Mesodermal cell (in vitro differentiated cells): ENCODE measurements around the gene TIMM10B.

Experiments
- H3K27ac ChIP-seq: 2 replicates; pipeline ENCODE4 v1.7.0; 2013; ENCODE audit warnings: mild to moderate bottlenecking, low read depth, low read length, moderate library complexity; ENCODE audit not compliant: severe bottlenecking
- H3K36me3 ChIP-seq: 2 replicates; pipeline ENCODE4 v1.7.1; 2013; ENCODE audit warnings: mild to moderate bottlenecking, low read length, moderate library complexity; ENCODE audit not compliant: control insufficient read depth, insufficient read depth
- H3K4me1 ChIP-seq: one replicate; pipeline ENCODE4 v1.7.1; 2013; ENCODE audit warnings: mild to moderate bottlenecking, low read length; ENCODE audit not compliant: insufficient read depth, control insufficient read depth, poor library complexity, severe bottlenecking
- H3K4me3 ChIP-seq: 2 replicates; pipeline ENCODE4 v1.7.0; 2013; ENCODE audit warnings: low read length, control low read depth, mild to moderate bottlenecking; ENCODE audit not compliant: insufficient read depth, poor library complexity, severe bottlenecking; ENCODE audit errors: extremely low read depth
- H3K9me3 ChIP-seq: 2 replicates; pipeline ENCODE4 v1.7.1; 2013; ENCODE audit warnings: mild to moderate bottlenecking, low read length, moderate library complexity; ENCODE audit not compliant: control insufficient read depth
- WGBS, 2 experiments: methylation state at CpG; one replicate each; pipeline ENCODE4 v1.1.5; 2013; ENCODE audit warnings: missing lambda C conversion rate in 2 of 2; ENCODE audit not compliant: insufficient coverage in 2 of 2; 5-methylcytosine and 5-hydroxymethylcytosine counted together

Gene TIMM10B

DNA sequence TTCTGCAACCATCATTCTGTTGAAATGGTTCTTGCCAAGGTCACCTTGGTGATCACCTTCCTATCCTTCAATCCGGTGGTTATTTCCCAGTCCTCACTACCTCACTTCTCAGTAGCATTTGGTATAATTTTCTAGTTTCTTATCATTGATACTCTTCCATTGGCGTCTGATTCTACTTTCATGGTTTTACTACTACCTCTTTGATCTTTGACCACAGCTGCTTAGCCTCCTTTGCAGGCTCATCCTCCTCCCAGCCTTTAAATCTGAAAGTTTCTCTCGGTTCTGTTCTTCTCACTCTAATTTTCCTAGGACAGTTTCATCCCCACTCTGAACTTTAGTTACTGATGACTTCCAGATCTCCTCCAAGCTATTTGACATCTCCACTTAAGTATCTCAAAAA is 5.0 kb downstream of the TIMM10B start:
- peaks cover 82% of the 10 kb centered on the region for H3K36me3 ChIP-seq
- H3K27ac ChIP-seq = no peak overlapping the region

DNA sequence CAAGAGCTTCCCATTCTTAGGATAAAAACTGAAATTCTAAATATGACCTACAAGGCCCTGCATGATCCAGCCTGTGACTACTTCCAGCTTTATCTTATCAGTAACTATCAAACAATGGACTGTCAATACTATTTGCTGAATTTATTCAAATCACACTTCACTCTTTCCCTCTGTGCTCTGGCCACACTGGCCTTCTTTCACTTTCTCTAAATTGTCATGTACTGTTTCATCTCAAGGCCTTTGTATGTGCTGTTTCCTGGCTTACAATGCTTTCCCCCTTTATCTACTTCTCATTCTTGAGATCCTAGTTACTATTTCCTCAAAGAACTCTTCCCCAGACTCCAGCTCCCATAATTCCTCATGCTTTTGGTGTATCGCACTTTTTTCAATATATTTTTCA is 5.6 kb downstream of the TIMM10B start:
- Histone ChIP-seq H3K36me3 (peaks cover 87% of the 10 kb centered on the region), H3K4me1 (peaks cover 10% of the 10 kb centered on the region), H3K27ac (no peak overlapping the region), H3K9me3 (no peaks in the 10 kb centered on the region), H3K4me3 (no peak overlapping the region)
- WGBS, 2 experiments = no CpG with 5 or more reads among the region's 1 CpG

More for the DNA sequence above, 5.0 kb downstream of the TIMM10B start:
- 97 to 98% methylated on average over 3 of the region's 3 CpGs for WGBS, 2 experiments
- H3K4me1 ChIP-seq = peaks cover 10% of the 10 kb centered on the region
- H3K9me3 ChIP-seq = no peaks in the 10 kb centered on the region
- H3K4me3 ChIP-seq = no peak overlapping the region

DNA sequence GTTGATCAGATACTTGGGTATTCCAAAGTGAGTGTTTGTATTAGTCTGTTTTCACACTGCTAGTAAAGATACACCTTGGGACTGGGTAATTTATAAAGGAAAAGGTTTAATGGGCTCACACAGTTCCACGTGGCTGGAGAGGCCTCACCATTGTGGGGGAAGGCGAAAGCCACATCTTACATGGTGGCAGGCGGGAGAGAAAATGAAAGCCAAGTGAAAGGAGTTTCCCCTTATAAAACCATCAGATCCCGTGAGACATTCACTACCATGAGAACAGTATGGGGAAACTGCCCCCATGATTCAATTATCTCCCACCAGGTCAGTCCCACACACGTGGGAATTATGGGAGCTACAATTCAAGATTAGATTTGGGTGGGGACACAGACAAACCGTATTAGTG is 7.0 kb downstream of the TIMM10B start:
- Histone ChIP-seq H3K9me3 (no peaks in the 10 kb centered on the region), H3K4me3 (no peak overlapping the region), H3K4me1 (no peaks in the 10 kb centered on the region), H3K36me3 (peaks cover 84% of the 10 kb centered on the region), H3K27ac (no peak overlapping the region)
- 88 to 100% methylated on average over 5 to 6 of the region's 6 CpGs for WGBS, 2 experiments

DNA sequence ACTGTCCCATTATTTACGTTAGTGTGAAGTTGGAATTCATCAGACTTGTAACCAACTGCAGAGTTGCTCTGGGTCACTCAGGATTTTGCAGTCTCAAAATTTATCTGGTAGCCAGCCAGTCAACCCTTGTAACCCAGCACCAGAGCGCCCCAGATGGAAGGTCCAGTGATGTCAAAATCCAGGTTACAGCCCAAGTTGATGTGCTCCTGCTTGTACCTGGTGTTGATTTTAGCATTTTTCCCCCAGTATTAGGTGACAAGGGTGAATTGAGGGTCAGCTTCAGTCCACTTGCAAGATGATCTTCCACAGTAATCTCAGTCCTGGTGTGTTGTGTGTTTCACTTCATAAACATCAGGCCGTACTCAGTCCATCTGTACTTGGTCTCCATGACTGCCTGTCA is 7.5 kb downstream of the TIMM10B start:
- Histone ChIP-seq H3K4me3 (no peak overlapping the region), H3K4me1 (no peaks in the 10 kb centered on the region), H3K36me3 (peaks cover 83% of the 10 kb centered on the region), H3K9me3 (no peaks in the 10 kb centered on the region), H3K27ac (no peak overlapping the region)
- 93 to 100% methylated on average over 3 of the region's 3 CpGs for WGBS, 2 experiments

DNA sequence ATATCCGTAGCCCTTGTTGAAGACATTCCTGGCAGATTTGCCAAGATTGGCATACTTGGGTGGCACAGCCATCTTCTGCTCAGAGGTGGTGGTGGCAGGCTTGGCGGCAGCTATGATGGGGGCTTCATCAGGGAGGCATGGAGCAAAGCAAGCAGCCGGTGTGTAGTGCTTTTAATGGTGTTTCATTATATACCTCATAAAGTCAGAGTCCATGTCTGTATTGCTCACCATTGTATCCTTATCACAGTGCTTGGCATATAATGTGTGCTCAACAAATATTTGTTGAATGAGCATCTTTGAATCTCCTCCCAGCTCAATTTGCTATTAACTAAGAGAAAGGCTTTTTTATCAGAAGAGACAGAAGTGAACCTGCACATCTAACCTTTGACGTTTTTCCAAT is 8.0 kb downstream of the TIMM10B start:
- H3K4me3 ChIP-seq = no peak overlapping the region
- H3K4me1 ChIP-seq = no peaks in the 10 kb centered on the region
- 89 to 95% methylated on average over 2 of the region's 4 CpGs for WGBS, 2 experiments
- no peaks in the 10 kb centered on the region for H3K9me3 ChIP-seq
- no peak overlapping the region for H3K27ac ChIP-seq
- H3K36me3 ChIP-seq = peaks cover 85% of the 10 kb centered on the region

DNA sequence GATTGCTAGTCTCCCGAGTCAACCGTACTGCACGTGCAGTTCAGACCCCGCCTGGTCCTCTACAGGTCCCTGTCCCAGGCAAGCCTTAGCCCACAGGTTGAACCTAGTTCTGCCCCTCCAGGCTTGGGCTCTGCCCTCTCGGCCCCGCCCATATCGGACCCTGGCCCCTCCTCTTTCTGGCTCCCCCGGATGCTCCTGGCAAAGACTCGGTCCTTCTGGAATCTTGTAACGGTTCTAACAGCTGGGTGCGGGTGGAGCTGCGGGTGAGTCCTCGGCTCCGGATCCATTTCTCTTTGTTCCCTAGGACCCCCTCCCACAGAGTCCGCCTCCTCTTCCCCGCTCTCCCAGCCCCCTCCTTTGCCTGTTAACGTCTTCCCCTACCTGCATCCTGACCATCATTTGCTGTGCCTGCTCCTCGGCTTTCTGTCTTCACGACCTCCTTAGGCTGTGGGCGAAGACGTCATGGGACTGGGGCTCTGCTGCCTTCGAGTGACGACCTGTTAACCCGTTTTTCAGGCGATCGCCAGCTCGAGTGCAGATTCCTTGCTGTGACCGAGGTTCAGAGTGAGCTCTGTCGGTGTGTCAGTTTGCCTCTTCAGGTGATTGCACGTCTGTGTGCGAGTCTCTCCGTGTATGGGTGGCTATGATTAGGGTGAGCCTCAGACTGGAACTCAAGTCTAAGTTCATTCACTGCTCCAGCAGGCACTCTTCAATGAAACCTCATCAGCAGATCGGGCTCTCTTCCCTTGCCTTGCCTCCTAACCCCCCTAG is 16.0 kb downstream of the TIMM10B start, which contains the start of gene DNHD1:
Gene DNHD1, plus strand, starts transcription at position 212 of the 771 bp plus-strand sequence. CDS start 936 bp downstream, outside the sequence.
- no peaks in the 10 kb centered on the region for H3K9me3 ChIP-seq
- H3K27ac ChIP-seq = no peak within 1 kb of the TSS
- 80 to 82% methylated on average over 27 to 29 of the region's 33 CpGs for WGBS, 2 experiments
- no peak within 1 kb of the TSS for H3K4me3 ChIP-seq
- peaks cover 3% of the 10 kb centered on the region for H3K4me1 ChIP-seq
- H3K36me3 ChIP-seq = peaks cover 67% of the 10 kb centered on the region

DNA sequence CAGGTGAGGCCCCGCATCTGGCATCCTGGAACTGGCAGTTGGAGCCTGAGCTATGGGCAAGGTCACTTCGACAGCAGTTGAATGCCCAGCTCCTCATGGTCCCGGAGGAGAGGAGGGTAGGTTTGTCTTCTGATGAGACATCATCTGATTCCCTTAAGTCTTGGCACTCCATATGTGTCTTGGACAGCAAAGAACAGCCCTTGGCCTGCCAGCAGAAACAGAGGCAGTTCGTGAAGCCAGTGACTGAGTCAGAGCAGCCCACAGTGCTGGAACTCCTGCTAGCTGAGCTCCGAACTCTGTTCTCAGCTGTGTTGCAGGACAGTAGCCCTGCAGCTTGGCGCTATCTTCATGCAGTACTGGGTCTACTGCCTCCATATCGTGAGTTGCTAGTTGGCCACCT is 16.8 kb downstream of the TIMM10B start:
- H3K4me3 ChIP-seq = no peak overlapping the region
- WGBS, 2 experiments = 82 to 91% methylated on average over 6 of the region's 7 CpGs
- no peaks in the 10 kb centered on the region for H3K9me3 ChIP-seq
- peaks cover 67% of the 10 kb centered on the region for H3K36me3 ChIP-seq
- no peak overlapping the region for H3K27ac ChIP-seq
- H3K4me1 ChIP-seq = peaks cover 3% of the 10 kb centered on the region

DNA sequence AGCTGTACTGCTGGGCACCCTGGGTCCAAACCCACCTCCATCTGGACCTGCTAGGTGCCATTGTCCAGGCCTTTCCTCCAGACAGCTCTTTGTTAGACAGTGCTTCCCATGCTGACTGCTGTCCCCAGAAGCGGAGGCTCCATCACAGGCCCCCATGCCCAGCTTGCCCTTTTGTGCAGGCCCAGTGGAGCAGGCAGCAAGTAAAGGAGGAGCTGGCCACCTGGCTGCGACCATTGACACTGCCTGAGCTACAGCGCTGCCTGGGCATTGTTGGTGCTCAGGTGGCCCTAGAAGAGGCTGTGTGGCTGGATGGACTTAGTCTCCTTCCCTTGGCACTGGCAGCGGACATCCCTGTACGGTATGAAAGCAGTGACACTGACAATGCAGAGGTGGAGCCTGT is 17.2 kb downstream of the TIMM10B start:
- H3K4me3 ChIP-seq = no peak overlapping the region
- 97% methylated on average over 5 of the region's 5 CpGs for WGBS, 2 experiments
- no peaks in the 10 kb centered on the region for H3K9me3 ChIP-seq
- peaks cover 65% of the 10 kb centered on the region for H3K36me3 ChIP-seq
- H3K27ac ChIP-seq = no peak overlapping the region
- peaks cover 3% of the 10 kb centered on the region for H3K4me1 ChIP-seq

DNA sequence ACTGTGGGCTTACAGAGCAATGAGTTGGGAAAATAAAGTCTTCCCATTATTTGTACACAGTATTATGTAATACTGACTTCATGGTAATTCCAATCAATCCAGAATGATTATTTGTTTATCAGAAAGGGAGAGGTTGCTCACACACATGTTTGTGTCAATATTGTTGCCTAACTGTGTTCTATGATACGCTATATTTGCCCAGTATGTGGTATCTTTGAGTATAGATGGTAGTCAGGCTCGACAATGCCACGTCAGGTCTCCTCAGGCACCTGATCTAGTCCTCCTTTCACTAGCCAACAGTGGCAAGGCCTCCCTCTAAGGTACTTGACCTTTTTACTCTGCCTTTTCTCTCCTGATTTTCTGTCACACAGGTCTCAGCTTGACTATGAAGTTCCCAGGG is 21.1 kb downstream of the TIMM10B start:
- no peaks in the 10 kb centered on the region for H3K9me3 ChIP-seq
- H3K27ac ChIP-seq = no peak overlapping the region
- 80 to 100% methylated on average over 1 to 2 of the region's 3 CpGs for WGBS, 2 experiments
- H3K4me3 ChIP-seq = no peak overlapping the region
- peaks cover 49% of the 10 kb centered on the region for H3K36me3 ChIP-seq
- H3K4me1 ChIP-seq = peaks cover 3% of the 10 kb centered on the region

DNA sequence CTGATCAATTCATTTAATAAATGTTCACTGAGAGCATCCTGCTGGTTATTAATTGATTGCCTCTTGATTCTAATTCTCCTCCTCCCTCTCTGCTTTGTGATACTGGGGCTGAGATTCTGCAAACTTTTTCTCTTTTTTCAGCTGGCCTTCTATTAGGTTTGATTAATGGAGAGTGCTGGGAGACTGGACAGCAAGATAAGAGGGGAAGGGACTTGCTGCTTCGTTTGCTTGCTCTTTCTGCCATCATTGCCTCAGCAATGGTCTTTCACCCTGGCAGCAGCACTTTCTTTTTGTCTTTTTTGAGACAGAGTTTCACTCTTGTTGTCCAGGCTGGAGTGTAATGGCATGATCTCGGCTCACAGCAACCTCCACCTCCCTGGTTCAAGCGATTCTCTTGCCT is 22.9 kb downstream of the TIMM10B start:
- Histone ChIP-seq H3K36me3 (peaks cover 47% of the 10 kb centered on the region), H3K9me3 (no peaks in the 10 kb centered on the region), H3K27ac (no peak overlapping the region), H3K4me3 (no peak overlapping the region), H3K4me1 (peaks cover 3% of the 10 kb centered on the region)
- 70 to 85% methylated on average over 2 of the region's 3 CpGs for WGBS, 2 experiments

DNA sequence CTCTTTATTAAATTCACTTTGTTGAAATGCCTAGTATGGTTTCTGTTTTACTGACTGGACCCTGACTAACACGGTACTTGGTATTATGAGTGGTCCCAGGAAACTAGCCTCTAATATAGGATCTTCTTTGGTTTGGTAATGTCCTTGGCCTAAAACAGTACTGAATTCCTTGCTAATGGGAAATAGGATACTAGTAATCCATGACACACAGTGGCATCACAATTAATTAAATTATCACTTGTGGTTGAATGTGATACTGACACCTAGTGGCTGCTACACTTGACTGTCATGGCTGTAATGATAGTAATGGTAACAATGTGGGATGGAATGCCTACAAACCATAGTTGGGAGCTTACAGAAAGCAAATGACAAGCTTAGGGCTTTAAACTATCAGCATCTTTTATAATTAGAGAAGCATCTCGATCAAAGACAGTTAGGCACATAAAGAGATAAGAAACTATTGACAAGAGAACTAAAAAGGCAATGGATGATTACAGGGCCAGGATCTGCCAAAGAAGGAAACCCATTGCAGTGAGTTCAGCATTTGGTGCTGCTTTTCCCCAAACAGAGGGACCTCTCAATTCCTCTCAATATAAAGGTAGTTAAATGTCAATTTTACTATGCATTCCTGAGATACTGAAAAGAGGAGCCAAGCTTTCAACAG is 24.4 kb downstream of the TIMM10B start:
- no peak overlapping the region for H3K27ac ChIP-seq
- no peaks in the 10 kb centered on the region for H3K9me3 ChIP-seq
- H3K36me3 ChIP-seq = peaks cover 48% of the 10 kb centered on the region
- 33 to 100% methylated on average over 1 of the region's 2 CpGs for WGBS, 2 experiments
- no peak overlapping the region for H3K4me3 ChIP-seq
- H3K4me1 ChIP-seq = no peaks in the 10 kb centered on the region
